GM23248 (cell line): ENCODE data around the gene C9orf50.

Experiments used
- EZH2 ChIP-seq: fragments of 200-600 bp; sonication (generic); IDR thresholded peaks from 2 replicates; pipeline ENCODE4 v1.6.1; 2018; ENCODE audit warnings: antibody characterized with exemption, mild to moderate bottlenecking; ENCODE audit not compliant: insufficient read depth, poor library complexity, severe bottlenecking
- EZH2phosphoT487 ChIP-seq: fragments of 200-600 bp; sonication (generic); IDR thresholded peaks from 2 replicates; pipeline ENCODE4 v1.6.1; 2018; ENCODE audit warnings: antibody characterized with exemption, moderate library complexity, mild to moderate bottlenecking, low read depth; ENCODE audit not compliant: insufficient read depth

GRCh38 chr9:129626079-129626624 lies 5.3 kb upstream of the C9orf50 start, which contains the start of gene NTMT1:
- TF ChIP-seq EZH2 (no peak), EZH2phosphoT487 (no peak)
